Peyer's patch (tissue), 4 donors: ENCODE results near the gene DGKA. TPM values are rescaled to one million over a fixed set of nuclear protein-coding genes. Genes with fewer than 3 reads are reported as not detected.

ENCODE experiments used
- DNase-seq, 3 donors: peaks; one replicate each; pipeline ENCODE4 v3.0.0-alpha.2; 2017 to 2019
- H3K27ac ChIP-seq, 4 donors: fragments of 200-600 bp; sonication (generic); one replicate each; pipeline ENCODE4 v1.5.1; 2016 to 2019
- H3K27me3 ChIP-seq, 2 donors: fragments of 200-600 bp; sonication (generic); one replicate each; pipeline ENCODE4 v1.5.1; 2019
- H3K36me3 ChIP-seq, 3 donors: fragments of 200-600 bp; sonication (generic); one replicate each; pipeline ENCODE4 v1.5.1; 2016 to 2019
- H3K4me1 ChIP-seq, 4 donors: fragments of 200-600 bp; sonication (generic); one replicate each; pipeline ENCODE4 v1.5.1; 2016 to 2019
- H3K4me3 ChIP-seq, 4 donors: fragments of 200-600 bp; sonication (generic); 1 replicate in 3 of 4; 2 replicates in 1 of 4; pipeline ENCODE4 v1.5.1; 2016 to 2019; ENCODE audit warnings: mild to moderate bottlenecking in 1 of 4
- H3K9me3 ChIP-seq, 4 donors: fragments of 200-600 bp; sonication (generic); one replicate each; pipeline ENCODE4 v1.5.1; 2016 to 2019; ENCODE audit warnings: mild to moderate bottlenecking in 1 of 4
- CTCF ChIP-seq, 6 experiments: fragments of 450-650 bp in 4 of 6; fragments of 200-600 bp in 2 of 6; sonication (generic) in 1 of 6; IDR thresholded peaks; one replicate each; pipeline ENCODE4 v1.5.1; 2017 to 2019; ENCODE audit warnings: antibody characterized with exemption in 6 of 6, mild to moderate bottlenecking in 3 of 6, moderate library complexity in 1 of 6
- POLR2A ChIP-seq, 2 donors: fragments of 450-650 bp; IDR thresholded peaks; one replicate each; pipeline ENCODE4 v1.5.1; 2017; ENCODE audit warnings: antibody characterized with exemption in 2 of 2, mild to moderate bottlenecking in 2 of 2, moderate library complexity in 2 of 2
- total RNA-seq, 4 donors: library from RNA; depleted of rRNA; stranded (reverse); fragments of >200 nt; gene quantifications; one replicate each; pipeline ENCODE4 v1.1.0, GENCODE V29; 2016

The DGKA gene
- total RNA-seq, 4 donors from 2014 or later: 181 to 447 (median 331) TPM

- peaks cover 0 to 11% (median 2%) of the 10 kb centered on the region in 4 donors for H3K4me1 ChIP-seq
- H3K27me3 ChIP-seq: no peaks in the 10 kb centered on the region
- H3K36me3 ChIP-seq: no peaks in the 10 kb centered on the region
- H3K4me3 ChIP-seq: no peak overlapping the region
- H3K27ac ChIP-seq: no peak overlapping the region
- DNase-seq: no peak
- TF ChIP-seq POLR2A (IDR thresholded peaks at IDR 0.05): no peak
- no peak for TF ChIP-seq CTCF (IDR thresholded peaks at IDR 0.05)
- no peaks in the 10 kb centered on the region for H3K9me3 ChIP-seq
Measured at GRCh38 chr12:55963760-55964159, 32.8 kb downstream of the DGKA start.

- TF ChIP-seq POLR2A (IDR thresholded peaks at IDR 0.05) (no peak), CTCF (IDR thresholded peaks at IDR 0.05) (no peak)
- no peaks in the 10 kb centered on the region for H3K36me3 ChIP-seq
- peaks cover 0 to 11% (median 2%) of the 10 kb centered on the region in 4 donors for H3K4me1 ChIP-seq
- no peak overlapping the region for H3K27ac ChIP-seq
- no peaks in the 10 kb centered on the region for H3K9me3 ChIP-seq
- no peak overlapping the region for H3K4me3 ChIP-seq
- no peak for DNase-seq
- no peaks in the 10 kb centered on the region for H3K27me3 ChIP-seq
Measured at GRCh38 chr12:55965240-55965639, 34.3 kb downstream of the DGKA start.

GRCh38 chr12:55965941-55966407 lies 35.0 kb downstream of the DGKA start, which contains the start of gene PMEL:
PMEL (minus strand) TSS chr12:55966042; CDS start chr12:55966011, 31 bp downstream.
- H3K36me3 ChIP-seq: no peaks in the 10 kb centered on the region
- no peak for DNase-seq

GRCh38 chr12:55966408-55967281 lies 35.7 kb downstream of the DGKA start, which contains the start of gene CDK2:
CDK2 (plus strand) TSS chr12:55966830; CDS start chr12:55967009, 179 bp downstream.
- H3K27ac ChIP-seq: peak within 1 kb of the TSS; percentile 69 to 81 (median 78)
- no peaks in the 10 kb centered on the region for H3K9me3 ChIP-seq
- no peaks in the 10 kb centered on the region for H3K36me3 ChIP-seq
- H3K4me3 ChIP-seq: peak within 1 kb of the TSS; percentile 60 to 79 (median 76)
- TF ChIP-seq CTCF (IDR thresholded peaks at IDR 0.05): no peak
- TF ChIP-seq POLR2A (IDR thresholded peaks at IDR 0.05): peak; percentile 37 to 64
- peaks cover 0 to 11% (median 2%) of the 10 kb centered on the region in 4 donors for H3K4me1 ChIP-seq
- H3K27me3 ChIP-seq: no peaks in the 10 kb centered on the region
- DNase-seq: peak; percentile 96 to 98 (median 97)

More at GRCh38 chr12:55965941-55966407, 35.0 kb downstream of the DGKA start, which contains the start of gene PMEL:
- H3K4me3 ChIP-seq: peak within 1 kb of the TSS; percentile 60 to 79 (median 76)
- H3K4me1 ChIP-seq: peaks cover 0 to 11% (median 2%) of the 10 kb centered on the region in 4 donors
- TF ChIP-seq POLR2A (IDR thresholded peaks at IDR 0.05) (no peak), CTCF (IDR thresholded peaks at IDR 0.05) (no peak)
- peak within 1 kb of the TSS; percentile 69 to 81 (median 78) for H3K27ac ChIP-seq
- H3K9me3 ChIP-seq: no peaks in the 10 kb centered on the region
- no peaks in the 10 kb centered on the region for H3K27me3 ChIP-seq

- Histone ChIP-seq H3K9me3 (no peaks in the 10 kb centered on the region), H3K36me3 (no peaks in the 10 kb centered on the region)
- TF ChIP-seq CTCF (IDR thresholded peaks at IDR 0.05): no peak
Measured at GRCh38 chr12:55969356-55969755, 38.4 kb downstream of the DGKA start.

More at GRCh38 chr12:55969356-55969755, 38.4 kb downstream of the DGKA start:
- Histone ChIP-seq H3K27ac (no peak overlapping the region), H3K27me3 (no peaks in the 10 kb centered on the region), H3K4me1 (peaks cover 0 to 21% (median 2%) of the 10 kb centered on the region in 4 donors), H3K4me3 (no peak overlapping the region)
- no peak for DNase-seq
